Left kidney (tissue), 2 donors: Measurements from ENCODE around the gene PCSK1N. TPM values are rescaled to one million over a fixed set of nuclear protein-coding genes. Genes with fewer than 3 reads are reported as not detected.
"Not testable (repeated sequence)": the region's sequence is repeated elsewhere in the genome, so short reads cannot be mapped to it uniquely, and the experiment has no call there.

Experiments
- DNase-seq: peaks from one replicate; pipeline ENCODE4 v3.0.0-alpha.2; 2013
- polyA plus RNA-seq: library from polyadenylated mRNA; unstranded; fragments of 120-200 nt; gene quantifications from one replicate; pipeline ENCODE4 v1.2.1, GENCODE V29; 2013; ENCODE audit not compliant: insufficient read length

Gene PCSK1N
- polyA plus RNA-seq, 1 donor, result 11.5 TPM

- DNase-seq, result no peak
These were observed 9.1 kb downstream of the PCSK1N start, which contains the start of gene ERAS for GRCh38 chrX:48826135-48826875. Gene ERAS, plus strand, starts transcription at chrX:48826513. Its CDS starts 2,611 bp downstream, at chrX:48829124.

- no peak for DNase-seq
These were observed 11.3 kb downstream of the PCSK1N start for GRCh38 chrX:48824066-48824465.

GRCh38 chrX:48823053-48823452, 12.4 kb downstream of the PCSK1N start:
- no peak for DNase-seq

GRCh38 chrX:48819394-48819793, 16.0 kb downstream of the PCSK1N start:
- DNase-seq, result not testable (repeated sequence)

- no peak for DNase-seq
These were observed 16.5 kb downstream of the PCSK1N start for GRCh38 chrX:48818866-48819265.

- DNase-seq, result no peak
These were observed 17.3 kb downstream of the PCSK1N start for GRCh38 chrX:48818098-48818497.

- no peak for DNase-seq
These were observed 19.2 kb downstream of the PCSK1N start for GRCh38 chrX:48816014-48816810.

- DNase-seq, result no peak
These were observed 20.1 kb downstream of the PCSK1N start for GRCh38 chrX:48815266-48815665.

- DNase-seq, result no peak
These were observed 20.7 kb downstream of the PCSK1N start for GRCh38 chrX:48814722-48815121.

GRCh38 chrX:48813644-48814043, 21.8 kb downstream of the PCSK1N start:
- DNase-seq, result no peak

GRCh38 chrX:48806081-48806480, 29.3 kb downstream of the PCSK1N start:
- no peak for DNase-seq

- DNase-seq, result no peak
These were observed 32.6 kb downstream of the PCSK1N start for GRCh38 chrX:48802905-48803200.

- peak; percentile 75 for DNase-seq
These were observed 33.1 kb downstream of the PCSK1N start for GRCh38 chrX:48802089-48802904.

- peak; percentile 96 for DNase-seq
These were observed 33.9 kb downstream of the PCSK1N start, which contains the start of gene HDAC6 for GRCh38 chrX:48801280-48802088. Gene HDAC6, plus strand, starts transcription at chrX:48802067. Its CDS starts 626 bp downstream, at chrX:48802693.

- DNase-seq, result no peak
These were observed 34.7 kb downstream of the PCSK1N start for GRCh38 chrX:48800574-48801279.

- no peak for DNase-seq
These were observed 37.1 kb downstream of the PCSK1N start for GRCh38 chrX:48798318-48798717.

- no peak for DNase-seq
These were observed 40.4 kb downstream of the PCSK1N start for GRCh38 chrX:48794911-48795515.

GRCh38 chrX:48794340-48794910, 41.0 kb downstream of the PCSK1N start:
- no peak for DNase-seq

GRCh38 chrX:48793935-48794334, 41.5 kb downstream of the PCSK1N start:
- DNase-seq, result no peak

GRCh38 chrX:48792219-48792618, 43.2 kb downstream of the PCSK1N start:
- DNase-seq, result no peak
